ENCODE results near the gene ACACB.

Gene ACACB

GRCh38 chr12:109109746-109110350 is 6.5 kb upstream of the ACACB start:
- no peak for DNase-seq (ENCODE audit: low read depth in 3 of 3)

DNA sequence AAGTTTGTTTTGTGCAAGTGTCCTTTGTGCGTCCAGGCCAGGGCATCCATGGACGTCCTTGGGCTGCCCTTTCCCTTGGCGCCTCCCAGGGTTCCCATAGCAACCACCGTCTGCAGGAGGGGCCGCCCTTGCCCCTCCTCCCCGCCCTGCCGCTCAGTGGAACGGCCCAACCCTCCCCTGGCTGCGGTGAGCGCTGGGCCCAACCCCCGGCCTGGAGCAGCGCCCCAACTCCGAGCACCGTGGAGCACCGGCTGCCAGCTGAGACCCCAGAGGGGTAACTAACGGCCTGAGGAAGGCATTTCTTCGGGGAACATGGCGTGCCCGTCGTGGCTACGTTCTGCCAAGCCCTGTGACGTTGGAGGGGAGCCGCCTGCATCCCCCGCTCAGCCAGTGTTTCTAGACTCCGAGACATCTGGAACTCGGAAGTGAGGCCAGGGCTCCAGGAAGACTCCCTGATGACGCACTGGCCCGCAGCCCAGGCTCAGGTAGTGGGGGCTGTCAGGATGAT is 5.3 kb upstream of the ACACB start:
- peak in 2 of 3 experiments; percentile 35 to 53 for DNase-seq (ENCODE audit: low read depth in 3 of 3)

DNA sequence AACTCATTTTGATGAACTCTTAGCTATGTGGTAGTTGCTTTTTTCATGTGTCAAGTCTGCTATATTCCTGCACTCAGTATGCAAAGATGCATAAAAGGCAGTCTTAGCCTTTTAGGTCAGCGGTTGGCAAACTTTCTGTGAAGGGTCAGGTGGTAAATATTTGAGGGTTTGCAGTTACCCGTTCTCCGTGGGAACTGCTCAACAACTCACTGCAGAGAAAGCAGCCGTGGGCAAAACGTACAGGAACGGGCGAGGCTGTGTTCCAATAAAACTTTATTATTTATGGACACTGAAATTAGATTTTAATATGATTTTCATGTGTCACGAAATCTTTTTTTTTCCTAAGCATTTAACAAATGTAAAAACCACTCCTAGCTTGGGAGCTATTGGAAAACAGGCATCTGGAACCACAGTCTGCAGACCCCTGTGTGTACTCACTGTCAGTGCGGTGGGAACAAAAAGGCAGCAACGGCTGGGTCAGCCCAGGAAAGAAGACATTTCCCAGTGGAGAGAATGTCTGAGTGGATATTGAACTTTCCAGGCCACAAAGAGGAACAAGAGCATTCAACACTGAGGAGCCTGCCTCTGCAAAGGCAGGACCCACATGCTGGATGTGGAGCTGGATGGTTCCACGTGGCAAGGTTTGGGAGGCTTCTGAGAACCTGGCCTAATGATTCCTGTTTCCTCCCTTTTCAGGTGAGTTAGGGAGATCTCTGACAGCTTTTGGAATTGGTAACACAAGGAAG is 3.5 kb upstream of the ACACB start:
- DNase-seq (ENCODE audit: low read depth in 3 of 3): no peak

DNA sequence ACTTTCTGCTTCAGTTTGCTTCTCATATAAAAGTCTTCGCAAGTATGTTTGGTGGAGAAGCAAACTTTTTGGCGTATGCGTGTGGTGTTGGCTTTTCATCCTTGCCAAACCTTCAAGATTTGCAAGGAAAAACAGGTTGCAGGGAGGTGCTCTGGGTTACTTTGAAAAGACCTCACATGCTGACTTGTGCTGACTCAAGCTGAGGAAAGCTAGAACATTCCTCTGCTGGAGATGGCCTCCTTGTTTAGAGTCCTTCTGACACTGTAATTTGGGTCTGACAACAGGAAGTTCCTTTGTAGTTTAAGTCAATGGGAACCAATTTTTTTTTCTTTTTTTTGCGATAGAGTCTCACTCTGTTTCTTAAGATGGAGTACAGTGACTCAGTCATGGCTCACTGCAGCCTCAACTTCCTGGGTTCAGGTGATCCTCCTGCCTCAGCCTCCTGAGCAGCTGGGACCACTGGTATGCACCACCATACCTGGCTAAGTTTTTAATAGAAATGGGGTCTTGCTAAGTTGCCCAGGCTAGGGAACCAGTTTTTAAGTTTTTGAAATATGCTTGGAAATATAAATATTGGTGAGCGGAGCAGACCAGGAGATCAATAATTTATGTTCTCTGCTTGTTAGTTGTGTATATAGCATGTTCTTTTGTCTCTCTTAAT is 2.6 kb upstream of the ACACB start:
- DNase-seq (ENCODE audit: low read depth in 3 of 3): no peak

GRCh38 chr12:109114644-109115043 is 1.7 kb upstream of the ACACB start:
- no peak for DNase-seq (ENCODE audit: low read depth in 3 of 3)

DNA sequence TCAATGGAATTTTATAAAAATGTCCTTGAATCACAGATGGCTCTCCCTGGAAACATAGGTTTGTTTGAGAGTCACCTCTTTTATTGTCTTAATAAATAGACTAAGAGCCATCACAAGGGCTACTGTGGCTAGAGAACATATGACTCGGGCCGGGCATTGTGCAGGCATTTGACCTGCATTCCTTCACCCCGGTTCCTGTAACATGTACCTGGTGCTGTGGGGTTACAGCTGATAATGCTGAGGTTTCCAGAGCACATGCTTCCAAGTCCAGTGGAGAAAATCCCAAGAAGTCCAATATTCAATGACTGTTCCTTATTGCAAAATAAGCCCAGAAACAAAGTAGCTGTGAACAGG is 1.0 kb upstream of the ACACB start:
- no peak for DNase-seq (ENCODE audit: low read depth in 3 of 3)

- no peak for DNase-seq (ENCODE audit: low read depth in 3 of 3)
Observed at GRCh38 chr12:109116611-109116949, 193 bp downstream of the ACACB start.

- DNase-seq (ENCODE audit: low read depth in 3 of 3): no peak
Observed at GRCh38 chr12:109120095-109120494, 3.7 kb downstream of the ACACB start.

GRCh38 chr12:109120557-109120956 is 4.2 kb downstream of the ACACB start:
- no peak for DNase-seq (ENCODE audit: low read depth in 3 of 3)

DNA sequence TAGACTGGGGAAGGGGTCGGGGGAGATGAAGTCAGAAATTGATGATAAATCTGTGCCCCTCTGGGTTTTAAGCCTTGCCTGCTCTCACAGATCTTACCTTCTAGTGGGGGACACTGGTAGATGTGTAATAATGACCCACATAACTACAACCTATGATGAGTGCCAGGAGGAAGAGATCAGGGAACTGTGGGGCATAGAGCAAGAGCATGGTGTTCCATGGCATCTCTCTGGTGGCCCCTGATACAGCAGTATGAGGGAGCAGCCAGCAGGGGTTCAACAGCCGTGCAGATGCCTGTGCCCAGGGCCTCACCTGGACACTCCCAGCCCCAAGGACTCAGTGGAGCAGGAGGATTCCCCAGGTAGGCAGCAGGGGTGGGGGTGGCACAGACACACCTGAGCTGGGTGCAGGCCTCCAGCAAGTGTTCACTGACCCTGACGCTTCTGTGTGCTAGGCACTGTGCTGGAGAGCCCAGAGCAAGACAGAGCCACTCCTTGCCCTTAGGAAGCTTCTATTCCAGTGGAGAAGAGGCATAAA is 5.0 kb downstream of the ACACB start:
- DNase-seq (ENCODE audit: low read depth in 3 of 3): no peak

GRCh38 chr12:109124878-109125648 is 8.7 kb downstream of the ACACB start:
- no peak for DNase-seq (ENCODE audit: low read depth in 3 of 3)

DNA sequence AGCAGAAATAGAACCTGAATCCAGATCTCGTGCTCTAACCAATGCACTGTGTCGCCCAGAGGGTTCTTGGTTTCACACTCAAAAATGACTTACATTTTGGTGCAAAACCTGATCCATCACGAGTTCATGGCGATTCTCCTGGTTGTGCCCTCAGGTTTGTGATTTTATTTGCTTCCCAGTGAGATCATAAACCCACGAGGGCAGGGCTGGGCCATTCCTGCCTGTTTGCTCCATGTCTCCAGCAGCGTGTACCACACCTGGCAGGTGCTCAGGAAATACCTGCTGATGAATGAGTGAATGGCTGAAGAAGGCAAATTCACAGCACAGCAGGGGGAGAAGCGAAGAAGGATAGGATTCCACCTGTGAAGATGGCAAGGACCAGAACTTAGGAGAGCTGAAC is 9.4 kb downstream of the ACACB start:
- DNase-seq (ENCODE audit: low read depth in 3 of 3): no peak

DNA sequence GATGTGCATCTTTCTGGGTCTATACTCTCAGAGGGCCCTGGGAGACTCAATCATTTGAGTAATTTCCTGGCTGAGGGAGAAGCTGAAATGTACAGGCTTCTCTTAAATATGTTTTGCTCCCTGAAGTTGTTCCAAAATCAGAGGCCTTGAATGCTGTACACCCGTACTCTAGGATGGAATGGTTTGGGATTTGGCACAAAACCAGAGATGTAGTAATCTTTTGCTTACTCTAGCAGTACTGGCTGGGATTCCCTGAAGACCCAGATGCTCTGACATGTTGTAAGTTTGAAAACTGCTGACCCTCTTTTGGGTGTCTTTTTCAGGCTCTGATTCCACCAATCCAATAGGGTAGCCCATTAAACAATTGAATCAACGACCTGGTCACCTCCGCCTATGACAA is 10.4 kb downstream of the ACACB start:
- no peak for DNase-seq (ENCODE audit: low read depth in 3 of 3)

DNA sequence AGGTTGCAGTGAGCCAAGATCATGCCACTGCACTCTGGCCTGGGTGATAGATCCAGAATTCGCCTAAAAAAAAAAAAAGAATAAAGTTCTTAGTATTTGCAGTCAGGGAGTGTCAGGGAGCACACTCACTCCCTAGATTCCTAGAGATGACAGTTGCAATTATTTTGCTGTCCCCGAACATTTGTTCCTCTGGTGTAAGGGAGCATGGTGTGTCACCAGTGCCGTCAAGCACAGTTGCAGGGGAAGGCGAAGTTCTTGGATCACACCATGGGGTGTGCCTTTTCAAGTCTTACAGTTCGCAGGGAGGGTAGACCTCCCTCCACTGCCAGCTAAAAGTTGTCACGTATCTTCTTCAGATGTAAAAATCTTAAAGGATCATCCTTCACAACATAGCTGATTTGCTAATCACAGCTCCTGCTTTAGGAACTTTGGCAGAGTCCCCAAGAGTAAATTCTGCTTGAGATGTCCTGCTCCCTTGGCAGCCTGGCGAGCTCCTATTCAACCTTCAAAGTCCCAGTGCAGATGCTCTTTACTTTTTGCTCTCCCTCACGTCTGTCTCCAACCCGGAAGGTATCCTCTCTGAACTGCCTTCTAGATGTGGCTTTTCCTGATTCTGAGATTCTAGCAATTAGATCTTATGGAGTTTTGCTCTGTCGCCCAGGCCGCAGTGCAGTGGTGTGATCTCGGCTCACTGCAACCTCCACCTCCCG is 11.3 kb downstream of the ACACB start:
- DNase-seq (ENCODE audit: low read depth in 3 of 3): no peak

DNA sequence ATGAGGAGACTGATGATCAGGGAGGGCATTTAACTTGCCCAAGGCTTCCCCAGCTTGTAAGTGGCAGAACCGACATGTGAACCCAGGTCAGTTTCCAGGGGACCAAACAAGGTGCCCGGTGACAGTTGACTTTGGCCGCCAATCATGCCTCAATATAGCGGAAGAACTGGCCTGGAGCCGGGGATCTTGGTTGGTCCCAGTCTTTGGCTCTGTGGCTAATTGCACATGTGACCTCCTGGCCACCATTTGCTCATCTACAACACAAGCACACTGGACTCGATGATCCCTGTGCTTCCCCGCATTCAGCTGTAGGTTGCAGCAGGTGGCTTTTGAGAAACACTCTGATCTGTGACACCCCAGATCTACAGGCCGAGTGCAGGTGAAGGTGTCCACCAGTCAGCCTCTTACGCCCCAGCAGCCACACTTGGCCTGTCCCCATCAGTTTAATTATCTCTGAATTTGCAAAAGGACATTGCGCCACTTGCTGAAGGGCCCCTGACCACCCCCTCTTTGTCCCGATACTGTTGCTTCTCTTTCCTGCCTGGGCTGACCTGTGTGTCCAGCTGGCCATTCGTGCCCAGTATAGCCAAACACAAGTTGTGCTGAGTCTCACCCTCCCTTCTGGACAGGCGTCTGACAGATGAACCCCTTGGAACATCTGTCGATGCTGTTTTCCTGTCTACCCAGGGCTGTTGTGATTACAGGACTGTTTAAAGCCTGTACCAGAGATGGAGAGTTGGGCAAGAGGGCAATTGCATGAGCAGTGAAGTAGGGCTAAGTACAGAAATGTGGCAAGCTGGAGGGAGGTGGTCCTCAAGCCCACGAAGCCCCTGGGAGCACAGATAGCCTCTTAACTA is 14.1 kb downstream of the ACACB start:
- DNase-seq (ENCODE audit: low read depth in 3 of 3): no peak

GRCh38 chr12:109131154-109132050 is 15.0 kb downstream of the ACACB start:
- DNase-seq (ENCODE audit: low read depth in 3 of 3): no peak

- no peak for DNase-seq (ENCODE audit: low read depth in 3 of 3)
Observed at GRCh38 chr12:109134186-109134917, 18.0 kb downstream of the ACACB start.

GRCh38 chr12:109137055-109137454 is 20.7 kb downstream of the ACACB start:
- no peak for DNase-seq (ENCODE audit: low read depth in 3 of 3)

- no peak for DNase-seq (ENCODE audit: low read depth in 3 of 3)
Observed at GRCh38 chr12:109139360-109139759, 23.0 kb downstream of the ACACB start.

Data from stimulated activated CD4-positive, alpha-beta T cell treated with anti-CD3 and anti-CD28 coated beads, TNF-alpha, amount 100 ng/mL, for 24 hours (primary cell).